Parathyroid adenoma (tissue), 2 donors: Measurements from ENCODE around the gene MRPL23.

Source experiments
- H2AFZ ChIP-seq: fragments of 300-600 bp; sonication (generic); one replicate; pipeline ENCODE4 v1.7.0; 2017; ENCODE audit warnings: antibody characterized with exemption, mild to moderate bottlenecking
- H3K27ac ChIP-seq: fragments of 300-600 bp; sonication (generic); one replicate; pipeline ENCODE4 v1.7.0; 2017
- H3K27me3 ChIP-seq: fragments of 300-600 bp; sonication (generic); one replicate; pipeline ENCODE4 v1.7.0; 2017; ENCODE audit warnings: low read length; ENCODE audit not compliant: control insufficient read depth, insufficient read depth
- H3K36me3 ChIP-seq: fragments of 300-600 bp; sonication (generic); one replicate; pipeline ENCODE4 v1.7.0; 2017; ENCODE audit warnings: low read length; ENCODE audit not compliant: control insufficient read depth, insufficient read depth
- H3K4me1 ChIP-seq: fragments of 300-600 bp; sonication (generic); one replicate; pipeline ENCODE4 v1.7.0; 2017; ENCODE audit warnings: control low read depth
- H3K4me2 ChIP-seq: fragments of 300-600 bp; sonication (generic); one replicate; pipeline ENCODE4 v1.7.0; 2017; ENCODE audit warnings: low read length
- H3K4me3 ChIP-seq: fragments of 300-600 bp; sonication (generic); one replicate; pipeline ENCODE4 v1.7.0; 2017; ENCODE audit warnings: low read depth, low read length
- H3K79me2 ChIP-seq: fragments of 300-600 bp; sonication (generic); one replicate; pipeline ENCODE4 v1.7.0; 2017; ENCODE audit warnings: control low read depth
- H3K9ac ChIP-seq: fragments of 300-600 bp; sonication (generic); one replicate; pipeline ENCODE4 v1.7.0; 2017; ENCODE audit warnings: mild to moderate bottlenecking
- H3K9me3 ChIP-seq: fragments of 300-600 bp; sonication (generic); one replicate; pipeline ENCODE4 v1.7.0; 2017; ENCODE audit warnings: low read length; ENCODE audit not compliant: control insufficient read depth
- CTCF ChIP-seq: fragments of 300-600 bp; sonication (generic); IDR thresholded peaks from one replicate; pipeline ENCODE4 v1.7.0; 2017; ENCODE audit warnings: antibody characterized with exemption, mild to moderate bottlenecking
- donor health status: primary hyperparathyroidism.

MRPL23 gene

GRCh38 chr11:1932681-1933080 is 14.5 kb upstream of the MRPL23 start:
- Histone ChIP-seq H3K79me2 (no peaks in the 10 kb centered on the region), H3K9me3 (no peaks in the 10 kb centered on the region), H3K4me1 (no peaks in the 10 kb centered on the region), H3K36me3 (no peaks in the 10 kb centered on the region), H3K9ac (no peak overlapping the region), H3K4me3 (no peak overlapping the region), H2AFZ (no peak overlapping the region), H3K27me3 (no peaks in the 10 kb centered on the region), H3K4me2 (no peak overlapping the region), H3K27ac (no peak overlapping the region)
- no peak for TF ChIP-seq CTCF

GRCh38 chr11:1933416-1934334 is 13.5 kb upstream of the MRPL23 start:
- Histone ChIP-seq H3K9ac (no peak overlapping the region), H2AFZ (no peak overlapping the region), H3K9me3 (no peaks in the 10 kb centered on the region), H3K4me2 (no peak overlapping the region), H3K27me3 (no peaks in the 10 kb centered on the region), H3K4me3 (no peak overlapping the region), H3K4me1 (no peaks in the 10 kb centered on the region), H3K79me2 (no peaks in the 10 kb centered on the region), H3K36me3 (no peaks in the 10 kb centered on the region), H3K27ac (no peak overlapping the region)
- no peak for TF ChIP-seq CTCF

- Histone ChIP-seq H3K27ac (no peak overlapping the region), H2AFZ (no peak overlapping the region), H3K4me3 (no peak overlapping the region), H3K9ac (no peak overlapping the region), H3K79me2 (no peaks in the 10 kb centered on the region), H3K27me3 (no peaks in the 10 kb centered on the region), H3K9me3 (no peaks in the 10 kb centered on the region), H3K4me1 (no peaks in the 10 kb centered on the region), H3K4me2 (no peak overlapping the region), H3K36me3 (no peaks in the 10 kb centered on the region)
- no peak for TF ChIP-seq CTCF
Measured at GRCh38 chr11:1934335-1935155, 12.6 kb upstream of the MRPL23 start.

GRCh38 chr11:1935156-1936071 is 11.7 kb upstream of the MRPL23 start:
- no peaks in the 10 kb centered on the region for H3K9me3 ChIP-seq
- H3K4me3 ChIP-seq = no peak overlapping the region
- no peaks in the 10 kb centered on the region for H3K79me2 ChIP-seq
- no peaks in the 10 kb centered on the region for H3K36me3 ChIP-seq
- H3K27me3 ChIP-seq = no peaks in the 10 kb centered on the region
- H3K4me1 ChIP-seq = no peaks in the 10 kb centered on the region
- H3K9ac ChIP-seq = no peak overlapping the region
- H3K4me2 ChIP-seq = no peak overlapping the region
- TF ChIP-seq CTCF = no peak
- H3K27ac ChIP-seq = no peak overlapping the region
- no peak overlapping the region for H2AFZ ChIP-seq
